ENCODE measurements around the gene RPS29.
"Not testable (repeated sequence)": the region's sequence is repeated elsewhere in the genome, so short reads cannot be mapped to it uniquely, and the experiment has no call there.

The RPS29 gene

GRCh38 chr14:49598189-49598484 is 12.0 kb upstream of the RPS29 start:
- DNase-seq, result no peak

GRCh38 chr14:49594347-49595091 is 8.3 kb upstream of the RPS29 start:
- DNase-seq, result no peak

- DNase-seq, result no peak
Observed at GRCh38 chr14:49593016-49593415, 6.8 kb upstream of the RPS29 start.

GRCh38 chr14:49589387-49589786 is 3.2 kb upstream of the RPS29 start:
- DNase-seq, result no peak

GRCh38 chr14:49586673-49587460 is 687 bp upstream of the RPS29 start:
- peak; percentile 69 to 73 for DNase-seq

GRCh38 chr14:49584981-49585640 is 1.1 kb downstream of the RPS29 start:
- DNase-seq, result not testable (repeated sequence)

GRCh38 chr14:49584058-49584457 is 2.1 kb downstream of the RPS29 start:
- DNase-seq, result no peak

GRCh38 chr14:49583629-49584028 is 2.6 kb downstream of the RPS29 start:
- DNase-seq, result no peak

- DNase-seq, result no peak
Observed at GRCh38 chr14:49582113-49582977, 3.8 kb downstream of the RPS29 start.

GRCh38 chr14:49581209-49582112 is 4.7 kb downstream of the RPS29 start:
- no peak for DNase-seq

- no peak for DNase-seq
Observed at GRCh38 chr14:49579841-49580240, 6.3 kb downstream of the RPS29 start.

GRCh38 chr14:49578141-49578540 is 8.0 kb downstream of the RPS29 start:
- DNase-seq, result no peak

- no peak for DNase-seq
Observed at GRCh38 chr14:49574038-49574437, 12.1 kb downstream of the RPS29 start.

- no peak for DNase-seq
Observed at GRCh38 chr14:49569281-49569680, 16.9 kb downstream of the RPS29 start.

GRCh38 chr14:49566714-49567113 is 19.5 kb downstream of the RPS29 start:
- no peak for DNase-seq

GRCh38 chr14:49559979-49560768 is 26.0 kb downstream of the RPS29 start:
- no peak for DNase-seq

- no peak for DNase-seq
Observed at GRCh38 chr14:49553892-49554291, 32.3 kb downstream of the RPS29 start.

GRCh38 chr14:49553106-49553505 is 33.1 kb downstream of the RPS29 start:
- no peak for DNase-seq

GRCh38 chr14:49551569-49551968 is 34.6 kb downstream of the RPS29 start:
- no peak for DNase-seq

GRCh38 chr14:49550286-49551184 is 35.6 kb downstream of the RPS29 start:
- peak in 1 of 2 experiments; percentile 9 for DNase-seq

Measured in AML-193 (cell line).